BJ (cell line): Measurements from ENCODE around the gene ZNF319. TPM values are rescaled to one million over a fixed set of nuclear protein-coding genes. Genes with fewer than 3 reads are reported as not detected.

Experiments
- CTCF ChIA-PET: fragments of 350-600 bp; formaldehyde crosslinking; extraction: SDS; loops from one replicate; lab custom pipeline; 2021; ENCODE audit warnings: antibody characterized with exemption, inconsistent platforms; lab: Yijun Ruan, JAX
- POLR2A ChIA-PET: fragments of 300-600 bp; sonication (Branson Sonifier 250); formaldehyde crosslinking; extraction: SDS; loops from one replicate; lab custom pipeline; 2021; ENCODE audit warnings: antibody characterized with exemption; lab: Charles Lee
- DNase-seq: peaks from one replicate; pipeline ENCODE4 v3.0.0-alpha.2; 2011; ENCODE audit warnings: low read depth
- H3K27me3 ChIP-seq: 2 replicates; pipeline ENCODE4 v1.6.0; 2011; ENCODE audit warnings: low read length; ENCODE audit not compliant: control insufficient read depth, insufficient read depth
- H3K36me3 ChIP-seq: 2 replicates; pipeline ENCODE4 v1.5.1; 2011; ENCODE audit warnings: low read length; ENCODE audit not compliant: control insufficient read depth, insufficient read depth
- H3K4me3 ChIP-seq: 2 replicates; pipeline ENCODE4 v1.5.1; 2011; ENCODE audit warnings: low read depth, mild to moderate bottlenecking, control low read depth, low read length
- CTCF ChIP-seq: IDR thresholded peaks from 2 replicates; pipeline ENCODE4 v1.5.1; 2011; ENCODE audit warnings: low read depth, mild to moderate bottlenecking, control low read depth, inconsistent platforms, low read length, moderate library complexity; ENCODE audit not compliant: insufficient read depth
- polyA plus RNA-seq: library from polyadenylated mRNA; depleted of rRNA; stranded (reverse); fragments of >200 nt; gene quantifications from 2 replicates; pipeline ENCODE4 v1.2.3, GENCODE V29; 2011

Gene ZNF319
- polyA plus RNA-seq, 1 experiment, result 5.8 TPM

DNA sequence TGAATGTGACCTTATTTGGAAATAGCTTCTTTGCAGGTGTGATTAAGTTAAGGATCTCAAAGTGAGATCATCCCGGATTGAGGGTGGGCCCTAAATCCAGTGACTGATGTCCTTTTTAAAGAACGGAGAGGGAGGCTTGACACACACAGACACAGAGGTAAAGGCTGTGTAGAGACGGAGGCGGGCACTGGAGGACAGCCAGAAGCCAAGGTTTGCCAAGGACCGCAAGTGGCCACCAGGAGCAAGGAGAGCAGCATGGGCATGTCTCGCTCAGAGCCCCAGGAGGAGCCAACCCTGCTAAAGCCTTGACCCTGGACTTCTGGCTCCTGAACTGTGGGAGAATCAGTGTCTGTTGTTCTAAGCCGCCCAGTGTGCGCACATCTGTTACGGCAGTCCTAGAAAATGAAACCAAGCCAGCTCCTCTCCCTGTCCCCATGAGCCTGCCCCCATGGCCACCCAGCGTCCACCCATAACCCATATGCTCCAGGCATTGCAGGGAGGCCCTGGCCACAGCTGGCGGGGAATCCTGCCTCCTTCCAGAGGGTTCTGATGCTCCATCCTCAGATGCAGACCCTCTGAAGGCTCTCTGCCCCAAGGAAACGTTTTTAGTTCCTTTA lies 44.8 kb downstream of the ZNF319 start:
- DNase-seq, result no peak
- Histone ChIP-seq H3K4me3 (no peak overlapping the region), H3K27me3 (peaks cover 9% of the 10 kb centered on the region), H3K36me3 (no peaks in the 10 kb centered on the region)
- no peak for TF ChIP-seq CTCF
- POLR2A ChIA-PET, result no interaction called here
- CTCF ChIA-PET, result no interaction called here

- TF ChIP-seq CTCF, result no peak
- CTCF ChIA-PET, result interaction anchor here (1.4 kb wide), 1 partner anchor 11 kb away, joined by 4 read pairs; no protein-coding TSS in a partner anchor
- POLR2A ChIA-PET, result no interaction called here
Measured at GRCh38 chr16:57953857-57954256, 46.6 kb downstream of the ZNF319 start.

GRCh38 chr16:57952909-57953308 lies 47.6 kb downstream of the ZNF319 start:
- ChIA-PET CTCF (no interaction called here), POLR2A (no interaction called here)
- no peak for TF ChIP-seq CTCF
- Histone ChIP-seq H3K4me3 (no peak overlapping the region), H3K27me3 (peaks cover 5% of the 10 kb centered on the region; the same call in 1 of the 2 replicates), H3K36me3 (no peaks in the 10 kb centered on the region)
- DNase-seq, result no peak

More at GRCh38 chr16:57953857-57954256, 46.6 kb downstream of the ZNF319 start:
- Histone ChIP-seq H3K36me3 (no peaks in the 10 kb centered on the region), H3K27me3 (peaks cover 9% of the 10 kb centered on the region), H3K4me3 (no peak overlapping the region)
- no peak for DNase-seq

GRCh38 chr16:57951204-57951960 lies 49.1 kb downstream of the ZNF319 start:
- CTCF ChIA-PET, result no interaction called here
- no peak for DNase-seq
- H3K27me3 ChIP-seq, result peaks cover 6% of the 10 kb centered on the region; the same call in 1 of the 2 replicates
- H3K4me3 ChIP-seq, result no peak overlapping the region
- no peaks in the 10 kb centered on the region for H3K36me3 ChIP-seq
- TF ChIP-seq CTCF, result no peak
- POLR2A ChIA-PET, result no interaction called here

- no peak for DNase-seq
- ChIA-PET POLR2A (no interaction called here), CTCF (no interaction called here)
- Histone ChIP-seq H3K27me3 (peaks cover 5% of the 10 kb centered on the region; the same call in 1 of the 2 replicates), H3K4me3 (no peak overlapping the region), H3K36me3 (no peaks in the 10 kb centered on the region)
- no peak for TF ChIP-seq CTCF
Measured at GRCh38 chr16:57950382-57950781, 50.1 kb downstream of the ZNF319 start.
